HepG2 (cell line): ENCODE results near the gene DLG4. TPM values are rescaled to one million over a fixed set of nuclear protein-coding genes. Genes with fewer than 3 reads are reported as not detected.
A peak's percentile ranks its signal among the peaks of the same experiment; 100 is the strongest.

Experiments used
- CCAR2 ChIP-seq: fragments of 200-400 bp; formaldehyde crosslinking; optimal IDR thresholded peaks from 2 replicates; pipeline ENCODE3; 2018; ENCODE audit warnings: low read depth, mild to moderate bottlenecking, low read length, moderate library complexity
- GLI4 ChIP-seq: sonication (generic); formaldehyde crosslinking; IDR thresholded peaks from 2 replicates; pipeline ENCODE4 v1.5.1; 2020; ENCODE audit warnings: missing genetic modification reagents, mild to moderate bottlenecking, moderate library complexity, borderline replicate concordance
- GTF2F1 ChIP-seq: fragments of 150-350 bp; IDR thresholded peaks from 2 replicates; pipeline ENCODE4 v1.6.1; 2014; ENCODE audit warnings: low read length
- HHEX ChIP-seq: IDR thresholded peaks from 2 replicates; pipeline ENCODE4 v1.6.1; 2016; ENCODE audit warnings: control low read depth
- LCORL ChIP-seq, 2 experiments: fragments of 450-650 bp in 1 of 2; sonication (generic) in 1 of 2; formaldehyde crosslinking in 1 of 2; IDR thresholded peaks; 2 replicates each; pipeline versions ENCODE4 v1.5.0 to v1.6.1; 2017 to 2020; ENCODE audit warnings: antibody characterized with exemption in 1 of 2, missing genetic modification reagents in 1 of 2
- MTA3 ChIP-seq: sonication (generic); formaldehyde crosslinking; IDR thresholded peaks from 2 replicates; pipeline ENCODE4 v1.4.0; 2020; ENCODE audit warnings: missing genetic modification reagents
- MZF1 ChIP-seq: sonication (generic); formaldehyde crosslinking; IDR thresholded peaks from 2 replicates; pipeline ENCODE4 v1.8.1; 2023; ENCODE audit warnings: mild to moderate bottlenecking, missing genetic modification reagents, borderline replicate concordance
- SMYD3 ChIP-seq: sonication (generic); formaldehyde crosslinking; IDR thresholded peaks from 2 replicates; pipeline ENCODE4 v1.8.1; 2023; ENCODE audit warnings: mild to moderate bottlenecking, missing genetic modification reagents
- TARDBP ChIP-seq: sonication (generic); formaldehyde crosslinking; IDR thresholded peaks from 2 replicates; pipeline ENCODE4 v1.8.0; 2022; ENCODE audit warnings: mild to moderate bottlenecking, missing genetic modification reagents
- TFDP2 ChIP-seq: sonication (generic); formaldehyde crosslinking; IDR thresholded peaks from 2 replicates; pipeline ENCODE4 v1.4.0; 2020; ENCODE audit warnings: missing genetic modification reagents
- ZFX ChIP-seq: sonication (generic); formaldehyde crosslinking; IDR thresholded peaks from 2 replicates; pipeline ENCODE4 v1.4.0; 2020; ENCODE audit warnings: mild to moderate bottlenecking, low read depth, missing genetic modification reagents, moderate library complexity
- ZMYM2 ChIP-seq: sonication (generic); formaldehyde crosslinking; IDR thresholded peaks from 2 replicates; pipeline ENCODE4 v1.8.0; 2022; ENCODE audit warnings: mild to moderate bottlenecking, missing genetic modification reagents
- ZNF18 ChIP-seq: sonication (generic); formaldehyde crosslinking; IDR thresholded peaks from 2 replicates; pipeline ENCODE4 v1.8.0; 2022; ENCODE audit warnings: mild to moderate bottlenecking, missing genetic modification reagents; ENCODE audit not compliant: insufficient replicate concordance
- ZNF207 ChIP-seq: fragments of 450-650 bp; IDR thresholded peaks from 2 replicates; pipeline ENCODE4 v1.6.1; 2016; ENCODE audit warnings: antibody characterized with exemption, borderline replicate concordance
- ZNF7 ChIP-seq: IDR thresholded peaks from 2 replicates; pipeline ENCODE4 v1.6.1; 2016; ENCODE audit warnings: missing biosample characterization, missing genetic modification reagents
- polyA plus RNA-seq, 8 experiments: library from polyadenylated mRNA; depleted of rRNA in 3 of 8; stranded (reverse) in 7 of 8; unstranded in 1 of 8; fragments of >200 nt; fragmentation: Illumina TruSeq in 4 of 8; extraction: Trizol in 4 of 8; gene quantifications; 2 replicates each; pipeline versions ENCODE4 v1.2.1 to v1.2.3, GENCODE V29; 2011 to 2016; ENCODE audit warnings: low read depth in 4 of 8, missing spikeins in 1 of 8, mixed read lengths in 1 of 8; ENCODE audit not compliant: insufficient read depth in 1 of 8
- total RNA-seq, 5 experiments: library from RNA; depleted of rRNA; stranded (reverse); fragments of >200 nt; fragmentation: Illumina TruSeq; extraction: Trizol; gene quantifications; 2 replicates each; pipeline ENCODE4 v1.2.3, GENCODE V29; 2016; ENCODE audit warnings: low read depth in 1 of 5
- TF ChIP-seq, protein P1 (sequence below): sonication (generic); formaldehyde crosslinking; conservative IDR thresholded peaks from 2 replicates; pipeline ENCODE4 v1.8.1; 2023; ENCODE audit warnings: missing genetic modification reagents
- TF ChIP-seq, protein P2 (sequence below): sonication (generic); formaldehyde crosslinking; IDR thresholded peaks from 2 replicates; pipeline ENCODE4 v1.9.0; 2021; ENCODE audit warnings: mild to moderate bottlenecking, missing genetic modification reagents

DLG4 gene
- total and polyA plus RNA-seq, 2 of the 13 experiments (the other 11 are each of a cell fraction or from before 2014, with no cell fraction given), result 0.71 to 4.3 TPM

DNA sequence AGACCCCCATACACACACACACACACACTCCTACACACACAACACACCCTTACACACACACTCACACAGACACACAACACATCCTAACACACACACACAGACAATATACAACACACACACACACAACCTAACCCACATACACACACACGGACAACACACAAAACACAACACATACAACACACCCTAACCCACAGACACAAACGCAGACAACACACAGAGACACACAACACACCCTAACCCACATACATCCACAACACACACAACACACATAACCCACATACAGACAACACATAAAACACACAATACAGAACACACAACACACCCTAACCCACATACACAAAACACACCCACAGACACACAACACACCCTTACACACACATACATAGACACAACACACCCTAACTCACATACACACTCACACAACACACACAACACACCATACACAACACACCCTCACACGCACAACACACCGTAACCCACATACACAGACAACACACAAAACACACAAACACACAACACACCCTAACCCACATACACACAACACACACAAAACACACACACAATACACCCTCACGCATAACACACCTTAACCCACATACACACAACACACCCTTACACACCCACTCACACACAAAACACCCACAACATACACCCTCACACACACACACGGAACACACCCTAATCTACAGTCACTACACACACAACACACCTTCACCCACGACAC, 44.9 kb downstream of the DLG4 start (continued):
- TF ChIP-seq GTF2F1, result no peak
- TF ChIP-seq SMYD3, result no peak
- TF ChIP-seq, protein P1, sequence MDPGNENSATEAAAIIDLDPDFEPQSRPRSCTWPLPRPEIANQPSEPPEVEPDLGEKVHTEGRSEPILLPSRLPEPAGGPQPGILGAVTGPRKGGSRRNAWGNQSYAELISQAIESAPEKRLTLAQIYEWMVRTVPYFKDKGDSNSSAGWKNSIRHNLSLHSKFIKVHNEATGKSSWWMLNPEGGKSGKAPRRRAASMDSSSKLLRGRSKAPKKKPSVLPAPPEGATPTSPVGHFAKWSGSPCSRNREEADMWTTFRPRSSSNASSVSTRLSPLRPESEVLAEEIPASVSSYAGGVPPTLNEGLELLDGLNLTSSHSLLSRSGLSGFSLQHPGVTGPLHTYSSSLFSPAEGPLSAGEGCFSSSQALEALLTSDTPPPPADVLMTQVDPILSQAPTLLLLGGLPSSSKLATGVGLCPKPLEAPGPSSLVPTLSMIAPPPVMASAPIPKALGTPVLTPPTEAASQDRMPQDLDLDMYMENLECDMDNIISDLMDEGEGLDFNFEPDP (CRISPR knock-in tag), result no peak
- TF ChIP-seq, protein P2, sequence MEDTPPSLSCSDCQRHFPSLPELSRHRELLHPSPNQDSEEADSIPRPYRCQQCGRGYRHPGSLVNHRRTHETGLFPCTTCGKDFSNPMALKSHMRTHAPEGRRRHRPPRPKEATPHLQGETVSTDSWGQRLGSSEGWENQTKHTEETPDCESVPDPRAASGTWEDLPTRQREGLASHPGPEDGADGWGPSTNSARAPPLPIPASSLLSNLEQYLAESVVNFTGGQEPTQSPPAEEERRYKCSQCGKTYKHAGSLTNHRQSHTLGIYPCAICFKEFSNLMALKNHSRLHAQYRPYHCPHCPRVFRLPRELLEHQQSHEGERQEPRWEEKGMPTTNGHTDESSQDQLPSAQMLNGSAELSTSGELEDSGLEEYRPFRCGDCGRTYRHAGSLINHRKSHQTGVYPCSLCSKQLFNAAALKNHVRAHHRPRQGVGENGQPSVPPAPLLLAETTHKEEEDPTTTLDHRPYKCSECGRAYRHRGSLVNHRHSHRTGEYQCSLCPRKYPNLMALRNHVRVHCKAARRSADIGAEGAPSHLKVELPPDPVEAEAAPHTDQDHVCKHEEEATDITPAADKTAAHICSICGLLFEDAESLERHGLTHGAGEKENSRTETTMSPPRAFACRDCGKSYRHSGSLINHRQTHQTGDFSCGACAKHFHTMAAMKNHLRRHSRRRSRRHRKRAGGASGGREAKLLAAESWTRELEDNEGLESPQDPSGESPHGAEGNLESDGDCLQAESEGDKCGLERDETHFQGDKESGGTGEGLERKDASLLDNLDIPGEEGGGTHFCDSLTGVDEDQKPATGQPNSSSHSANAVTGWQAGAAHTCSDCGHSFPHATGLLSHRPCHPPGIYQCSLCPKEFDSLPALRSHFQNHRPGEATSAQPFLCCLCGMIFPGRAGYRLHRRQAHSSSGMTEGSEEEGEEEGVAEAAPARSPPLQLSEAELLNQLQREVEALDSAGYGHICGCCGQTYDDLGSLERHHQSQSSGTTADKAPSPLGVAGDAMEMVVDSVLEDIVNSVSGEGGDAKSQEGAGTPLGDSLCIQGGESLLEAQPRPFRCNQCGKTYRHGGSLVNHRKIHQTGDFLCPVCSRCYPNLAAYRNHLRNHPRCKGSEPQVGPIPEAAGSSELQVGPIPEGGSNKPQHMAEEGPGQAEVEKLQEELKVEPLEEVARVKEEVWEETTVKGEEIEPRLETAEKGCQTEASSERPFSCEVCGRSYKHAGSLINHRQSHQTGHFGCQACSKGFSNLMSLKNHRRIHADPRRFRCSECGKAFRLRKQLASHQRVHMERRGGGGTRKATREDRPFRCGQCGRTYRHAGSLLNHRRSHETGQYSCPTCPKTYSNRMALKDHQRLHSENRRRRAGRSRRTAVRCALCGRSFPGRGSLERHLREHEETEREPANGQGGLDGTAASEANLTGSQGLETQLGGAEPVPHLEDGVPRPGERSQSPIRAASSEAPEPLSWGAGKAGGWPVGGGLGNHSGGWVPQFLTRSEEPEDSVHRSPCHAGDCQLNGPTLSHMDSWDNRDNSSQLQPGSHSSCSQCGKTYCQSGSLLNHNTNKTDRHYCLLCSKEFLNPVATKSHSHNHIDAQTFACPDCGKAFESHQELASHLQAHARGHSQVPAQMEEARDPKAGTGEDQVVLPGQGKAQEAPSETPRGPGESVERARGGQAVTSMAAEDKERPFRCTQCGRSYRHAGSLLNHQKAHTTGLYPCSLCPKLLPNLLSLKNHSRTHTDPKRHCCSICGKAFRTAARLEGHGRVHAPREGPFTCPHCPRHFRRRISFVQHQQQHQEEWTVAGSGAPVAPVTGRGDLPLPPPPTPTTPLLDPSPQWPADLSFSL (CRISPR knock-in tag), result peak; percentile 99
- 0 out of 2 replicates have a peak, but pooled peaks have one; percentile 33 for TF ChIP-seq ZMYM2 (CRISPR knock-in tag)
- 0 out of 2 replicates have a peak, but pooled peaks have one; percentile 52 for TF ChIP-seq ZNF207
- TF ChIP-seq HHEX, result no peak
- no peak for TF ChIP-seq CCAR2
- no peak for TF ChIP-seq ZNF7 (CRISPR knock-in tag)
- TF ChIP-seq TFDP2, result no peak
- TF ChIP-seq ZFX (CRISPR knock-in tag), result no peak
- TF ChIP-seq LCORL (IDR thresholded peaks at IDR 0.05), result 0 out of 2 replicates have a peak, but pooled peaks have one; percentile 6
- TF ChIP-seq LCORL (CRISPR knock-in tag; IDR thresholded peaks at IDR 0.05), result no peak
- TF ChIP-seq MTA3 (CRISPR knock-in tag), result no peak
- no peak for TF ChIP-seq ZNF18
- TF ChIP-seq MZF1 (CRISPR knock-in tag), result peak; percentile 68; the same call in 1 of the 2 replicates
- TF ChIP-seq GLI4 (CRISPR knock-in tag), result no peak
- TF ChIP-seq TARDBP (CRISPR knock-in tag), result 0 out of 2 replicates have a peak, but pooled peaks have one; percentile 59
